H9 (cell line): ENCODE measurements around the gene FAM111B. TPM values are rescaled to one million over a fixed set of nuclear protein-coding genes. Genes with fewer than 3 reads are reported as not detected.

Experiments
- DNase-seq: peaks from one replicate; pipeline ENCODE4 v3.0.0-alpha.2; 2017
- H2AFZ ChIP-seq: one replicate; pipeline ENCODE4 v1.6.1; 2013; ENCODE audit warnings: mild to moderate bottlenecking, low read length, control low read depth, moderate library complexity
- H2AK5ac ChIP-seq: 2 replicates; pipeline ENCODE4 v1.6.1; 2013; ENCODE audit warnings: low read length, control low read depth, mixed read lengths; ENCODE audit not compliant: insufficient read length
- H2BK120ac ChIP-seq: one replicate; pipeline ENCODE4 v1.6.1; 2013; ENCODE audit warnings: low read depth, mild to moderate bottlenecking, low read length, control low read depth, inconsistent platforms; ENCODE audit not compliant: poor library complexity, severe bottlenecking
- H2BK12ac ChIP-seq: 2 replicates; pipeline ENCODE4 v1.6.1; 2013; ENCODE audit warnings: low read length, control low read depth, mixed read lengths, low read depth; ENCODE audit not compliant: insufficient read length
- H2BK15ac ChIP-seq: 2 replicates; pipeline ENCODE4 v1.6.1; 2013; ENCODE audit warnings: low read depth, low read length, control low read depth
- H2BK20ac ChIP-seq: one replicate; pipeline ENCODE4 v1.6.1; 2013; ENCODE audit warnings: low read depth, mild to moderate bottlenecking, low read length, control low read depth, inconsistent platforms; ENCODE audit not compliant: poor library complexity, severe bottlenecking
- H2BK5ac ChIP-seq: 2 replicates; pipeline ENCODE4 v1.6.1; 2013; ENCODE audit warnings: low read length, control low read depth, mixed read lengths; ENCODE audit not compliant: insufficient read length
- H3K14ac ChIP-seq: 2 replicates; pipeline ENCODE4 v1.6.1; 2013; ENCODE audit warnings: low read length, control low read depth; ENCODE audit not compliant: insufficient read depth
- H3K18ac ChIP-seq: 2 replicates; pipeline ENCODE4 v1.6.1; 2013; ENCODE audit warnings: low read depth, mild to moderate bottlenecking, mixed read lengths, low read length, control low read depth; ENCODE audit not compliant: insufficient read length
- H3K23ac ChIP-seq: 2 replicates; pipeline ENCODE4 v1.6.1; 2013; ENCODE audit warnings: low read length, control low read depth, mixed read lengths, low read depth; ENCODE audit not compliant: insufficient read length
- H3K23me2 ChIP-seq: 2 replicates; pipeline ENCODE4 v1.6.1; 2013; ENCODE audit warnings: low read depth, mild to moderate bottlenecking, mixed read lengths, low read length, control low read depth; ENCODE audit not compliant: insufficient read length, poor library complexity, severe bottlenecking
- H3K27ac ChIP-seq: 2 replicates; pipeline ENCODE4 v1.5.1; 2013; ENCODE audit warnings: low read length, control low read depth, mixed read lengths, low read depth; ENCODE audit not compliant: insufficient read length
- H3K27me3 ChIP-seq: 2 replicates; pipeline ENCODE4 v1.6.1; 2013; ENCODE audit warnings: low read length, control low read depth, inconsistent platforms; ENCODE audit not compliant: insufficient read depth
- H3K4ac ChIP-seq: 2 replicates; pipeline ENCODE4 v1.6.1; 2013; ENCODE audit warnings: low read depth, mild to moderate bottlenecking, control low read depth, inconsistent platforms, low read length, moderate library complexity
- H3K4me1 ChIP-seq: 2 replicates; pipeline ENCODE4 v1.6.1; 2013; ENCODE audit warnings: low read length, control low read depth, inconsistent platforms; ENCODE audit not compliant: insufficient read depth
- H3K4me2 ChIP-seq: 2 replicates; pipeline ENCODE4 v1.6.1; 2013; ENCODE audit warnings: low read length, control low read depth, mixed read lengths; ENCODE audit not compliant: insufficient read length, insufficient read depth
- H3K56ac ChIP-seq: 2 replicates; pipeline ENCODE4 v1.6.1; 2013; ENCODE audit warnings: low read depth, mild to moderate bottlenecking, mixed read lengths, low read length, control low read depth; ENCODE audit not compliant: insufficient read length
- H3K79me1 ChIP-seq: 2 replicates; pipeline ENCODE4 v1.6.1; 2013; ENCODE audit warnings: low read depth, mild to moderate bottlenecking, moderate library complexity, low read length, control low read depth, inconsistent platforms; ENCODE audit not compliant: insufficient read depth, poor library complexity, severe bottlenecking
- H3K79me2 ChIP-seq: 2 replicates; pipeline ENCODE4 v1.6.1; 2013; ENCODE audit warnings: low read length, control low read depth, inconsistent platforms; ENCODE audit not compliant: insufficient read depth
- H3K9ac ChIP-seq: 2 replicates; pipeline ENCODE4 v1.6.1; 2013; ENCODE audit warnings: low read length, control low read depth, mixed read lengths; ENCODE audit not compliant: insufficient read length; ENCODE audit errors: extremely low read depth
- H3K9me3 ChIP-seq: one replicate; pipeline ENCODE4 v1.6.1; 2013; ENCODE audit warnings: low read depth, low read length, inconsistent platforms; ENCODE audit not compliant: control insufficient read depth
- H3T11ph ChIP-seq: one replicate; pipeline ENCODE4 v1.6.1; 2013; ENCODE audit warnings: mild to moderate bottlenecking, low read length, control low read depth, inconsistent platforms
- H4K20me1 ChIP-seq: one replicate; pipeline ENCODE4 v1.6.1; 2013; ENCODE audit not compliant: control insufficient read depth, insufficient read length, insufficient read depth
- H4K5ac ChIP-seq: 2 replicates; pipeline ENCODE4 v1.6.1; 2013; ENCODE audit warnings: low read depth, mild to moderate bottlenecking, mixed read lengths, low read length, control low read depth; ENCODE audit not compliant: insufficient read length
- H4K8ac ChIP-seq: replicated peaks from 2 replicates; pipeline ENCODE4 v1.6.1; 2013; ENCODE audit warnings: low read length, control low read depth, mixed read lengths, low read depth; ENCODE audit not compliant: insufficient read length
- H4K91ac ChIP-seq: 2 replicates; pipeline ENCODE4 v1.6.1; 2013; ENCODE audit warnings: low read depth, mild to moderate bottlenecking, moderate library complexity, mixed read lengths, low read length, control low read depth; ENCODE audit not compliant: insufficient read length
- H3K27ac Mint-ChIP-seq, 3 experiments: 2 replicates in 2 of 3; 3 replicates in 1 of 3; pipeline ENCODE4 v1.8.0; 2020 to 2021; ENCODE audit warnings: mixed read lengths in 3 of 3, mild to moderate bottlenecking in 1 of 3, moderate library complexity in 1 of 3
- H3K27me3 Mint-ChIP-seq: 2 replicates; pipeline ENCODE4 v1.8.0; 2021; ENCODE audit warnings: low read depth, mild to moderate bottlenecking, moderate library complexity, mixed read lengths
- H3K36me3 Mint-ChIP-seq, 3 experiments: 2 replicates in 2 of 3; 3 replicates in 1 of 3; pipeline ENCODE4 v1.8.0; 2020 to 2021; ENCODE audit warnings: low read depth in 3 of 3, mixed read lengths in 3 of 3; ENCODE audit not compliant: insufficient read depth in 1 of 3
- H3K4me1 Mint-ChIP-seq, 2 experiments: 2 replicates each; pipeline ENCODE4 v1.8.0; 2020; ENCODE audit warnings: mixed read lengths in 2 of 2
- H3K4me3 Mint-ChIP-seq, 2 experiments: 2 replicates in 1 of 2; 3 replicates in 1 of 2; pipeline ENCODE4 v1.8.0; 2020 to 2021; ENCODE audit warnings: mild to moderate bottlenecking in 2 of 2, mixed read lengths in 2 of 2, moderate library complexity in 1 of 2
- H3K9me3 Mint-ChIP-seq, 2 experiments: 2 replicates in 1 of 2; 3 replicates in 1 of 2; pipeline ENCODE4 v1.8.0; 2020; ENCODE audit warnings: mild to moderate bottlenecking in 2 of 2, mixed read lengths in 2 of 2, moderate library complexity in 1 of 2
- CTCF ChIP-seq: fragments of 200-600 bp; sonication (generic); conservative IDR thresholded peaks from 3 replicates; pipeline ENCODE4 v1.8.0; 2021; ENCODE audit warnings: antibody characterized with exemption, mild to moderate bottlenecking
- WGBS: extraction: QIAGEN DNeasy Blood & Tissue Kit; methylation state at CpG from one replicate; pipeline ENCODE4 v1.1.7; 2013; ENCODE audit warnings: missing lambda C conversion rate, low lambda C conversion rate, mixed read lengths; ENCODE audit not compliant: insufficient read length; ENCODE audit errors: extremely low coverage; 5-methylcytosine and 5-hydroxymethylcytosine counted together
- total RNA-seq: library from RNA; stranded (reverse); gene quantifications from 2 replicates; pipeline ENCODE4 v1.2.1, GENCODE V29; 2021

The FAM111B gene
- total RNA-seq, 1 experiment from 2014 or later = 35.0 TPM

- Histone ChIP-seq H3K27ac (no peak overlapping the region), H2BK5ac (no peak overlapping the region), H4K91ac (no peak overlapping the region), H3K27me3 (no peaks in the 10 kb centered on the region), H3K4me2 (no peak overlapping the region), H2BK15ac (no peak overlapping the region), H3K23ac (no peak overlapping the region), H3K18ac (no peak overlapping the region), H3K23me2 (no peaks in the 10 kb centered on the region), H2BK20ac (no peak overlapping the region), H2AK5ac (no peak overlapping the region), H2AFZ (no peak overlapping the region), H3K79me2 (no peaks in the 10 kb centered on the region), H2BK120ac (no peak overlapping the region), H4K20me1 (no peaks in the 10 kb centered on the region), H4K8ac (no peak overlapping the region), H3T11ph (no peak overlapping the region), H3K4ac (no peak overlapping the region), H3K14ac (no peak overlapping the region), H3K79me1 (no peaks in the 10 kb centered on the region), H3K9me3 (peaks cover 14% of the 10 kb centered on the region), H3K4me1 (no peaks in the 10 kb centered on the region), H3K9ac (no peak overlapping the region), H3K56ac (no peak overlapping the region), H2BK12ac (no peak overlapping the region), H4K5ac (no peak overlapping the region)
- no peaks in the 10 kb centered on the region for H3K27me3 Mint-ChIP-seq
- H3K4me1 Mint-ChIP-seq = no peaks in the 10 kb centered on the region
- H3K27ac Mint-ChIP-seq = no peak overlapping the region
- H3K4me3 Mint-ChIP-seq = no peak overlapping the region; a peak in 1 of 5 replicates
- peaks cover 77 to 85% (median 81%) of the 10 kb centered on the region in 3 experiments for H3K36me3 Mint-ChIP-seq
- WGBS = no CpG with 5 or more reads among the region's 1 CpG
- TF ChIP-seq CTCF = no peak
- H3K9me3 Mint-ChIP-seq = peaks cover 24 to 38% of the 10 kb centered on the region in 2 experiments
- DNase-seq = no peak
Observed at GRCh38 chr11:59115553-59115952, 8.5 kb downstream of the FAM111B start.
